ENCODE data around the gene GNAZ. TPM values are rescaled to one million over a fixed set of nuclear protein-coding genes. Genes with fewer than 3 reads are reported as not detected.
A peak's percentile ranks its signal among the peaks of the same experiment; 100 is the strongest.

The GNAZ gene
- total and polyA plus RNA-seq, 4 donors: 0.84 to 6.1 (median 3.6) TPM

GRCh38 chr22:23159291-23159630 is 88.9 kb downstream of the GNAZ start:
- Histone ChIP-seq H3K27me3 (ENCODE audit: control insufficient read depth in 1 of 2, insufficient read depth in 2 of 2, low read length in 1 of 2) (no peaks in the 10 kb centered on the region), H3K4me1 (ENCODE audit: control insufficient read depth in 1 of 2, insufficient read depth in 2 of 2, low read length in 2 of 2) (no peaks in the 10 kb centered on the region), H3K9me3 (ENCODE audit: control insufficient read depth, low read length) (no peaks in the 10 kb centered on the region), H3K36me3 (ENCODE audit: control insufficient read depth in 1 of 2, insufficient read depth in 2 of 2, low read length in 1 of 2) (no peaks in the 10 kb centered on the region), H3K4me3 (ENCODE audit: low read length in 2 of 2) (no peak overlapping the region), H3K27ac (ENCODE audit: low read depth in 1 of 2, low read length in 2 of 2) (no peak overlapping the region)
- 90 to 93% methylated on average over 6 of the region's 6 CpGs for WGBS, 2 donors
- ATAC-seq (ENCODE audit: low FRiP score) (peak; percentile 10), DNase-seq (no peak)
- intact Hi-C loops (cut with DNase I): no loop called here

GRCh38 chr22:23161029-23161428 is 90.7 kb downstream of the GNAZ start:
- WGBS, 2 donors: 95 to 96% methylated on average over 4 of the region's 4 CpGs
- DNase-seq (no peak), ATAC-seq (ENCODE audit: low FRiP score) (no peak)
- Histone ChIP-seq H3K4me1 (ENCODE audit: control insufficient read depth in 1 of 2, insufficient read depth in 2 of 2, low read length in 2 of 2) (no peaks in the 10 kb centered on the region), H3K27me3 (ENCODE audit: control insufficient read depth in 1 of 2, insufficient read depth in 2 of 2, low read length in 1 of 2) (no peaks in the 10 kb centered on the region), H3K9me3 (ENCODE audit: control insufficient read depth, low read length) (no peaks in the 10 kb centered on the region), H3K4me3 (ENCODE audit: low read length in 2 of 2) (no peak overlapping the region), H3K27ac (ENCODE audit: low read depth in 1 of 2, low read length in 2 of 2) (no peak overlapping the region), H3K36me3 (ENCODE audit: control insufficient read depth in 1 of 2, insufficient read depth in 2 of 2, low read length in 1 of 2) (no peaks in the 10 kb centered on the region)
- intact Hi-C loops (cut with DNase I): no loop called here

GRCh38 chr22:23161574-23161973 is 91.3 kb downstream of the GNAZ start:
- Histone ChIP-seq H3K27me3 (ENCODE audit: control insufficient read depth in 1 of 2, insufficient read depth in 2 of 2, low read length in 1 of 2) (no peaks in the 10 kb centered on the region), H3K4me1 (ENCODE audit: control insufficient read depth in 1 of 2, insufficient read depth in 2 of 2, low read length in 2 of 2) (no peaks in the 10 kb centered on the region), H3K36me3 (ENCODE audit: control insufficient read depth in 1 of 2, insufficient read depth in 2 of 2, low read length in 1 of 2) (no peaks in the 10 kb centered on the region), H3K9me3 (ENCODE audit: control insufficient read depth, low read length) (no peaks in the 10 kb centered on the region), H3K27ac (ENCODE audit: low read depth in 1 of 2, low read length in 2 of 2) (no peak overlapping the region), H3K4me3 (ENCODE audit: low read length in 2 of 2) (no peak overlapping the region)
- DNase-seq: no peak
- intact Hi-C loops (cut with DNase I): no loop called here
- WGBS, 2 donors: 83 to 84% methylated on average over 13 of the region's 13 CpGs
- ATAC-seq (ENCODE audit: low FRiP score): no peak

- ATAC-seq (ENCODE audit: low FRiP score) (peak; percentile 49), DNase-seq (no peak)
- Histone ChIP-seq H3K27me3 (ENCODE audit: control insufficient read depth in 1 of 2, insufficient read depth in 2 of 2, low read length in 1 of 2) (no peaks in the 10 kb centered on the region), H3K4me3 (ENCODE audit: low read length in 2 of 2) (no peak overlapping the region), H3K27ac (ENCODE audit: low read depth in 1 of 2, low read length in 2 of 2) (no peak overlapping the region), H3K36me3 (ENCODE audit: control insufficient read depth in 1 of 2, insufficient read depth in 2 of 2, low read length in 1 of 2) (no peaks in the 10 kb centered on the region), H3K4me1 (ENCODE audit: control insufficient read depth in 1 of 2, insufficient read depth in 2 of 2, low read length in 2 of 2) (no peaks in the 10 kb centered on the region), H3K9me3 (ENCODE audit: control insufficient read depth, low read length) (no peaks in the 10 kb centered on the region)
- intact Hi-C loops (cut with DNase I): no loop called here
- WGBS, 2 donors: 92% methylated on average over 8 of the region's 8 CpGs
Measured at GRCh38 chr22:23163665-23164064, 93.3 kb downstream of the GNAZ start.

GRCh38 chr22:23164091-23164490 is 93.8 kb downstream of the GNAZ start:
- intact Hi-C loops (cut with DNase I): no loop called here
- ATAC-seq (ENCODE audit: low FRiP score): no peak
- WGBS, 2 donors: 88 to 91% methylated on average over 11 of the region's 11 CpGs

GRCh38 chr22:23166042-23166831 is 95.9 kb downstream of the GNAZ start:
- H3K9me3 ChIP-seq (ENCODE audit: control insufficient read depth, low read length): no peaks in the 10 kb centered on the region
- no peak for ATAC-seq (ENCODE audit: low FRiP score)
- no peak overlapping the region for H3K4me3 ChIP-seq (ENCODE audit: low read length in 2 of 2)
- intact Hi-C loops (cut with DNase I): no loop called here
- no peaks in the 10 kb centered on the region for H3K4me1 ChIP-seq (ENCODE audit: control insufficient read depth in 1 of 2, insufficient read depth in 2 of 2, low read length in 2 of 2)
- WGBS, 2 donors: 81 to 88% methylated on average over 6 of the region's 6 CpGs
- no peak overlapping the region for H3K27ac ChIP-seq (ENCODE audit: low read depth in 1 of 2, low read length in 2 of 2)
- H3K36me3 ChIP-seq (ENCODE audit: control insufficient read depth in 1 of 2, insufficient read depth in 2 of 2, low read length in 1 of 2): no peaks in the 10 kb centered on the region
- DNase-seq: no peak
- H3K27me3 ChIP-seq (ENCODE audit: control insufficient read depth in 1 of 2, insufficient read depth in 2 of 2, low read length in 1 of 2): no peaks in the 10 kb centered on the region

More at GRCh38 chr22:23164091-23164490, 93.8 kb downstream of the GNAZ start:
- H3K27ac ChIP-seq (ENCODE audit: low read depth in 1 of 2, low read length in 2 of 2): no peak overlapping the region
- H3K36me3 ChIP-seq (ENCODE audit: control insufficient read depth in 1 of 2, insufficient read depth in 2 of 2, low read length in 1 of 2): no peaks in the 10 kb centered on the region
- no peak for DNase-seq
- no peaks in the 10 kb centered on the region for H3K4me1 ChIP-seq (ENCODE audit: control insufficient read depth in 1 of 2, insufficient read depth in 2 of 2, low read length in 2 of 2)
- H3K4me3 ChIP-seq (ENCODE audit: low read length in 2 of 2): no peak overlapping the region
- H3K27me3 ChIP-seq (ENCODE audit: control insufficient read depth in 1 of 2, insufficient read depth in 2 of 2, low read length in 1 of 2): no peaks in the 10 kb centered on the region
- no peaks in the 10 kb centered on the region for H3K9me3 ChIP-seq (ENCODE audit: control insufficient read depth, low read length)

- Histone ChIP-seq H3K4me3 (ENCODE audit: low read length in 2 of 2) (no peak overlapping the region), H3K4me1 (ENCODE audit: control insufficient read depth in 1 of 2, insufficient read depth in 2 of 2, low read length in 2 of 2) (no peaks in the 10 kb centered on the region), H3K27ac (ENCODE audit: low read depth in 1 of 2, low read length in 2 of 2) (no peak overlapping the region), H3K9me3 (ENCODE audit: control insufficient read depth, low read length) (no peaks in the 10 kb centered on the region), H3K36me3 (ENCODE audit: control insufficient read depth in 1 of 2, insufficient read depth in 2 of 2, low read length in 1 of 2) (no peaks in the 10 kb centered on the region), H3K27me3 (ENCODE audit: control insufficient read depth in 1 of 2, insufficient read depth in 2 of 2, low read length in 1 of 2) (no peaks in the 10 kb centered on the region)
- intact Hi-C loops (cut with DNase I): no loop called here
- 78 to 80% methylated on average over 10 of the region's 10 CpGs for WGBS, 2 donors
- ATAC-seq (ENCODE audit: low FRiP score) (no peak), DNase-seq (no peak)
Measured at GRCh38 chr22:23166841-23167616, 96.7 kb downstream of the GNAZ start.

GRCh38 chr22:23168391-23169042 is 98.2 kb downstream of the GNAZ start:
- Histone ChIP-seq H3K27ac (ENCODE audit: low read depth in 1 of 2, low read length in 2 of 2) (no peak overlapping the region), H3K4me1 (ENCODE audit: control insufficient read depth in 1 of 2, insufficient read depth in 2 of 2, low read length in 2 of 2) (no peaks in the 10 kb centered on the region), H3K9me3 (ENCODE audit: control insufficient read depth, low read length) (no peaks in the 10 kb centered on the region), H3K4me3 (ENCODE audit: low read length in 2 of 2) (no peak overlapping the region), H3K27me3 (ENCODE audit: control insufficient read depth in 1 of 2, insufficient read depth in 2 of 2, low read length in 1 of 2) (no peaks in the 10 kb centered on the region), H3K36me3 (ENCODE audit: control insufficient read depth in 1 of 2, insufficient read depth in 2 of 2, low read length in 1 of 2) (no peaks in the 10 kb centered on the region)
- ATAC-seq (ENCODE audit: low FRiP score) (no peak), DNase-seq (no peak)
- WGBS, 2 donors: 92 to 95% methylated on average over 8 to 9 of the region's 9 CpGs
- intact Hi-C loops (cut with DNase I): no loop called here

Data from aorta (tissue), 5 donors.